Stomach (tissue), 9 donors: ENCODE data around the gene YPEL1. TPM values are rescaled to one million over a fixed set of nuclear protein-coding genes. Genes with fewer than 3 reads are reported as not detected.

Experiments used
- DNase-seq, 2 donors: peaks; one replicate each; pipeline versions ENCODE4 v3.0.0 to v3.0.0-alpha.2; 2013 to 2019
- H3K27ac ChIP-seq, 5 donors: fragments of 200-600 bp in 4 of 5; sonication (generic) in 4 of 5; one replicate each; pipeline ENCODE4 v1.5.1; 2013 to 2019; ENCODE audit warnings: mild to moderate bottlenecking in 1 of 5, moderate library complexity in 1 of 5
- H3K27me3 ChIP-seq, 3 donors: fragments of 200-600 bp; sonication (generic); one replicate each; pipeline ENCODE4 v1.5.1; 2017 to 2019; ENCODE audit warnings: mixed run types in 1 of 3
- H3K36me3 ChIP-seq, 4 donors: fragments of 200-600 bp; sonication (generic); 1 replicate in 3 of 4; 2 replicates in 1 of 4; pipeline ENCODE4 v1.5.1; 2016 to 2019
- H3K4me1 ChIP-seq, 4 donors: fragments of 200-600 bp; sonication (generic); one replicate each; pipeline ENCODE4 v1.5.1; 2016 to 2019
- H3K4me3 ChIP-seq, 4 donors: fragments of 200-600 bp; sonication (generic) in 3 of 4; one replicate each; pipeline ENCODE4 v1.5.1; 2016 to 2019; ENCODE audit warnings: mild to moderate bottlenecking in 1 of 4
- H3K9me3 ChIP-seq, 4 donors: fragments of 200-600 bp; sonication (generic); one replicate each; pipeline ENCODE4 v1.5.1; 2016 to 2019
- CTCF ChIP-seq, 7 experiments: fragments of 450-650 bp in 4 of 7; fragments of 200-600 bp in 3 of 7; sonication (generic) in 3 of 7; IDR thresholded peaks; one replicate each; pipeline ENCODE4 v1.5.1; 2016 to 2019; ENCODE audit warnings: antibody characterized with exemption in 7 of 7, control low read depth in 2 of 7, mild to moderate bottlenecking in 1 of 7
- EP300 ChIP-seq: sonication (generic); formaldehyde crosslinking; IDR thresholded peaks from one replicate; pipeline ENCODE4 v1.6.1; 2017; ENCODE audit warnings: antibody characterized with exemption
- POLR2A ChIP-seq, 4 donors: fragments of 450-650 bp; IDR thresholded peaks; one replicate each; pipeline ENCODE4 v1.6.1; 2016; ENCODE audit warnings: antibody characterized with exemption in 4 of 4, control low read depth in 2 of 4, mild to moderate bottlenecking in 1 of 4, moderate library complexity in 1 of 4
- POLR2AphosphoS5 ChIP-seq, 3 donors: sonication (generic); formaldehyde crosslinking; IDR thresholded peaks; one replicate each; pipeline ENCODE4 v1.6.1; 2016; ENCODE audit warnings: antibody characterized with exemption in 3 of 3
- WGBS, 5 donors: extraction: QIAGEN DNeasy Blood & Tissue Kit in 3 of 5; methylation state at CpG; one replicate each; pipeline versions ENCODE4 v1.1.5 to v1.1.7; 2013 to 2018; 5-methylcytosine and 5-hydroxymethylcytosine counted together
- intact Hi-C: fragments of 100-400 bp; cut with DNase I; formaldehyde crosslinking; loops from one replicate; pipeline ENCODE4 v1.15.1; 2023; ENCODE audit warnings: low total_unique reads
- polyA plus RNA-seq, 3 donors: library from polyadenylated mRNA; stranded (reverse); fragments of 200-250 nt; gene quantifications; one replicate each; pipeline ENCODE4 v1.2.3, GENCODE V29; 2013
- total RNA-seq, 5 donors: library from RNA; depleted of rRNA; stranded (reverse); fragments of >200 nt; gene quantifications; one replicate each; pipeline versions ENCODE4 v1.1.0 to v1.2.3, GENCODE V29; 2014 to 2016
- donor health status: healthy with polysubstance abuse.
- donor health status: Bipolar disorder and iron deficiency.
- donor health status: healthy.

Gene YPEL1
- total and polyA plus RNA-seq, 8 donors, result 0.58 to 22.2 (median 4.4) TPM

GRCh38 chr22:21759646-21760376, 24.2 kb upstream of the YPEL1 start:
- no peak overlapping the region for H3K27ac ChIP-seq
- H3K9me3 ChIP-seq, result no peaks in the 10 kb centered on the region
- H3K27me3 ChIP-seq, result no peaks in the 10 kb centered on the region
- H3K4me3 ChIP-seq, result no peak overlapping the region
- peaks cover 12 to 19% (median 14%) of the 10 kb centered on the region in 4 donors for H3K4me1 ChIP-seq
- TF ChIP-seq POLR2A (IDR thresholded peaks at IDR 0.05) (no peak), POLR2AphosphoS5 (IDR thresholded peaks at IDR 0.05) (no peak), CTCF (IDR thresholded peaks at IDR 0.05) (no peak), EP300 (no peak)
- peaks cover 30 to 81% (median 74%) of the 10 kb centered on the region in 4 donors for H3K36me3 ChIP-seq
- intact Hi-C loops, result no loop called here
- DNase-seq, result no peak
- 80 to 88% (median 86%) methylated on average over 8 of the region's 8 CpGs for WGBS, 5 donors

DNA sequence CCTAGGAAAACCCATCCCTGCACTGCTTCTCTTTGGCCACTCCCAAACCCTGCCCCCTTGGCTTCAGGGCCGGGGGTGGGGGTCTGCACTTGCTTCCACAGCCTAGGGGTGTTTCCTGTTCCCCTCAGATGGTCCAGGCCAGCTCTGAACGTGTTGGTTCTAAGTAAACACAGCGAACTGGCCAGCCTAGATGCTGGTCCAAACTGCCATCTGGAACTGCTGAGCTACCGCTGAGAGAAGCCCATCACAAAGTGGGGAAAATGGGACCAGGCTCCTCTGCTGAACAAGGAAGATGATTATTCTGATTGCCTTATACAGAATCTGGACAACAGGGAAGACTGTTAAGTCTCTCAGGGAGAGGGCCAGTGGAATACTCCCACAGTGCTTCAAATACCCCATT, 23.5 kb upstream of the YPEL1 start:
- peaks cover 26 to 74% (median 67%) of the 10 kb centered on the region in 4 donors for H3K36me3 ChIP-seq
- TF ChIP-seq CTCF (IDR thresholded peaks at IDR 0.05) (no peak), EP300 (no peak), POLR2AphosphoS5 (IDR thresholded peaks at IDR 0.05) (no peak), POLR2A (IDR thresholded peaks at IDR 0.05) (no peak)

DNA sequence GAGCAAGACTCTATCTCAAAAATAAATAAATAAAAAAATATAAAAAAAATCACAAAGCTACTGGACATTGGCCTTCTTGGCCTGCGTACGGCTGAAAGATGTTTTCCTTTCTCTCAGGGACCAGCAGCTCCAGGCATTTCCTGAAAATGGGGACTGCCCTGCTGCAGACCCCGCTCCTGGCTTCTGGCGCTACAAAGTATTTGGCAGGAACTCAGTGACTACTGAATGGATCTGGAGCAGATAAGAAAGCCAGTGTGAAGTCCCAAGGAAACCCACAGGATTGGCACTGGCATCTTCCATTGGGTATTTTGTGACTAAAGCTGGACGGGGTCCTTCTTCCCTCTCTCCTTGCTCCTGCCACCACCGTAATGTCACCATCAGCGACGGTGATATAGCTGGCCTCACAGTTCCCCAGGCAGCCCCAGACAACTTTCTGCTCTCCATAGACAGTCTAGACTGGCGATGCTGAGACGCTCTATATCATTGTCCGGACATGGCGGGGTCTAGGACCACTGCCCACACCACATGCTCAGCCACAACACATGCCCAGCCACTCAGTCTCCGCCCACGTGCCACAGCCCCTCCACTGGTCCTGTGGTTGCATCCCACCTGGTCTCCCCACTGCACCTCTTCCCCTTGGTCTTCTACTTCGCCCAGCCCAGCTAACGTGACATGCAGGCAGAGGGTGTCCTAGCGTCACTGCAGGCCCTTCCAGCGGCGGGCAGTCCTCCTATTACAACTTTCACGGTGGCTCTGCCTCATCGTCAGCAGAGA, 22.7 kb upstream of the YPEL1 start:
- Histone ChIP-seq H3K4me3 (no peak overlapping the region), H3K36me3 (peaks cover 17 to 66% (median 59%) of the 10 kb centered on the region in 4 donors), H3K27ac (no peak overlapping the region), H3K4me1 (peaks cover 23 to 31% (median 27%) of the 10 kb centered on the region in 4 donors), H3K9me3 (no peaks in the 10 kb centered on the region), H3K27me3 (no peaks in the 10 kb centered on the region)
- intact Hi-C loops, result no loop called here
- WGBS, 5 donors, result 94 to 96% (median 95%) methylated on average over 21 of the region's 21 CpGs
- no peak for DNase-seq
- TF ChIP-seq POLR2A (IDR thresholded peaks at IDR 0.05) (no peak), EP300 (no peak), CTCF (IDR thresholded peaks at IDR 0.05) (no peak)

More for the DNA sequence above, 23.5 kb upstream of the YPEL1 start:
- H3K4me3 ChIP-seq, result no peak overlapping the region
- WGBS, 5 donors, result 60 to 82% (median 75%) methylated on average over 4 of the region's 4 CpGs
- H3K9me3 ChIP-seq, result no peaks in the 10 kb centered on the region
- no peak for DNase-seq
- peaks cover 18 to 26% (median 21%) of the 10 kb centered on the region in 4 donors for H3K4me1 ChIP-seq
- no peak overlapping the region for H3K27ac ChIP-seq
- H3K27me3 ChIP-seq, result no peaks in the 10 kb centered on the region
- intact Hi-C loops, result no loop called here

DNA sequence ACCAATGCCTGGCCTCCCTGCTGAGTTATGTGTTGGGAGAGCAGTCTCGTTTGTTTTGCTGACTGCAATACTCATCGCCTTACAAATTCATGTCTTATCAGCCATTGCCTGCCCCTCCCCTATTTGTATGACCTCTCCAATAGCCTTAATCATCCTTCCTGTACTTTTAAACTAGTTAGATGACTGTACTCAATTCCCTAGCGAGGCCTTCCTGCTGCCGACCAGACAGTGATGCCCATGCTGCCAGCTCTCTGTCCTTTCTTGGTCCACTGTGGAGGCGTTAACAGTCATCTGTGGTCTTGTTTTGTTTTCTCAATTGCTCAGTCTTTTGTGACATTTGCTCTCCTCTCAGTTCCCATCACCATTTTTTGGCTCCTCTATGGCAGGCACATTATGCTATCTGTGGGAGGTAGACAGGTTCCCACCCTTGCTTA, 20.3 kb upstream of the YPEL1 start:
- DNase-seq, result no peak
- H3K36me3 ChIP-seq, result peaks cover 0 to 42% (median 37%) of the 10 kb centered on the region in 4 donors
- H3K27me3 ChIP-seq, result no peaks in the 10 kb centered on the region
- 31 to 38% (median 34%) methylated on average over 5 of the region's 5 CpGs for WGBS, 5 donors
- peaks cover 23 to 31% (median 27%) of the 10 kb centered on the region in 4 donors for H3K4me1 ChIP-seq
- H3K4me3 ChIP-seq, result no peak overlapping the region
- intact Hi-C loops, result no loop called here
- H3K27ac ChIP-seq, result peak overlapping the region in 2 of 5 donors; percentile 46 to 54
- TF ChIP-seq POLR2AphosphoS5 (IDR thresholded peaks at IDR 0.05), result peak in 2 of 3 donors; percentile 34 to 49
- no peak for TF ChIP-seq EP300
- no peak for TF ChIP-seq CTCF (IDR thresholded peaks at IDR 0.05)
- TF ChIP-seq POLR2A (IDR thresholded peaks at IDR 0.05), result no peak
- H3K9me3 ChIP-seq, result no peaks in the 10 kb centered on the region
